HepG2 (cell line): ENCODE data around the gene ST6GALNAC2. TPM values are rescaled to one million over a fixed set of nuclear protein-coding genes. Genes with fewer than 3 reads are reported as not detected.

Source experiments
- KLF11 ChIP-seq: IDR thresholded peaks from 2 replicates; pipeline ENCODE4 v1.6.1; 2016; ENCODE audit warnings: missing compliant biosample characterization
- RORA ChIP-seq: sonication (generic); formaldehyde crosslinking; IDR thresholded peaks from 2 replicates; pipeline ENCODE4 v1.5.0; 2020; ENCODE audit warnings: mild to moderate bottlenecking, missing genetic modification reagents, moderate library complexity
- ZFX ChIP-seq: sonication (generic); formaldehyde crosslinking; IDR thresholded peaks from 2 replicates; pipeline ENCODE4 v1.4.0; 2020; ENCODE audit warnings: mild to moderate bottlenecking, low read depth, missing genetic modification reagents, moderate library complexity
- ZNF629 ChIP-seq: sonication (generic); formaldehyde crosslinking; conservative IDR thresholded peaks from 2 replicates; pipeline ENCODE4 v1.5.0; 2020; ENCODE audit warnings: missing genetic modification reagents
- polyA plus RNA-seq, 8 experiments: library from polyadenylated mRNA; depleted of rRNA in 3 of 8; stranded (reverse) in 7 of 8; unstranded in 1 of 8; fragments of >200 nt; fragmentation: Illumina TruSeq in 4 of 8; extraction: Trizol in 4 of 8; gene quantifications; 2 replicates each; pipeline versions ENCODE4 v1.2.1 to v1.2.3, GENCODE V29; 2011 to 2016; ENCODE audit warnings: low read depth in 4 of 8, missing spikeins in 1 of 8, mixed read lengths in 1 of 8; ENCODE audit not compliant: insufficient read depth in 1 of 8
- total RNA-seq, 5 experiments: library from RNA; depleted of rRNA; stranded (reverse); fragments of >200 nt; fragmentation: Illumina TruSeq; extraction: Trizol; gene quantifications; 2 replicates each; pipeline ENCODE4 v1.2.3, GENCODE V29; 2016; ENCODE audit warnings: low read depth in 1 of 5
- TF ChIP-seq, protein P1 (sequence below): sonication (generic); formaldehyde crosslinking; IDR thresholded peaks from 2 replicates; pipeline ENCODE4 v1.4.0; 2020; ENCODE audit warnings: missing genetic modification reagents, borderline replicate concordance
- TF ChIP-seq, protein P2 (sequence below), 2 experiments: sonication (generic) in 1 of 2; formaldehyde crosslinking in 1 of 2; IDR thresholded peaks; 2 replicates each; pipeline versions ENCODE4 v1.6.1 to v1.9.0; 2014 to 2022; ENCODE audit warnings: antibody characterized with exemption in 1 of 2, borderline replicate concordance in 1 of 2, inconsistent platforms in 1 of 2, low read depth in 1 of 2, missing genetic modification reagents in 1 of 2
- TF ChIP-seq, protein P3 (sequence below): sonication (generic); formaldehyde crosslinking; IDR thresholded peaks from 2 replicates; pipeline ENCODE4 v1.5.0; 2020; ENCODE audit warnings: missing genetic modification reagents
- TF ChIP-seq, protein P4 (sequence below): sonication (generic); formaldehyde crosslinking; IDR thresholded peaks from 2 replicates; pipeline ENCODE4 v1.4.0; 2020; ENCODE audit warnings: missing genetic modification reagents, mild to moderate bottlenecking, borderline replicate concordance
- TF ChIP-seq, protein P5 (sequence below): fragments of 450-650 bp; IDR thresholded peaks from 2 replicates; pipeline ENCODE4 v1.6.1; 2017; ENCODE audit warnings: mild to moderate bottlenecking

ST6GALNAC2 gene
- total and polyA plus RNA-seq, 2 of the 13 experiments (the other 11 are each of a cell fraction or from before 2014, with no cell fraction given): 0.12 to 0.49 TPM

DNA sequence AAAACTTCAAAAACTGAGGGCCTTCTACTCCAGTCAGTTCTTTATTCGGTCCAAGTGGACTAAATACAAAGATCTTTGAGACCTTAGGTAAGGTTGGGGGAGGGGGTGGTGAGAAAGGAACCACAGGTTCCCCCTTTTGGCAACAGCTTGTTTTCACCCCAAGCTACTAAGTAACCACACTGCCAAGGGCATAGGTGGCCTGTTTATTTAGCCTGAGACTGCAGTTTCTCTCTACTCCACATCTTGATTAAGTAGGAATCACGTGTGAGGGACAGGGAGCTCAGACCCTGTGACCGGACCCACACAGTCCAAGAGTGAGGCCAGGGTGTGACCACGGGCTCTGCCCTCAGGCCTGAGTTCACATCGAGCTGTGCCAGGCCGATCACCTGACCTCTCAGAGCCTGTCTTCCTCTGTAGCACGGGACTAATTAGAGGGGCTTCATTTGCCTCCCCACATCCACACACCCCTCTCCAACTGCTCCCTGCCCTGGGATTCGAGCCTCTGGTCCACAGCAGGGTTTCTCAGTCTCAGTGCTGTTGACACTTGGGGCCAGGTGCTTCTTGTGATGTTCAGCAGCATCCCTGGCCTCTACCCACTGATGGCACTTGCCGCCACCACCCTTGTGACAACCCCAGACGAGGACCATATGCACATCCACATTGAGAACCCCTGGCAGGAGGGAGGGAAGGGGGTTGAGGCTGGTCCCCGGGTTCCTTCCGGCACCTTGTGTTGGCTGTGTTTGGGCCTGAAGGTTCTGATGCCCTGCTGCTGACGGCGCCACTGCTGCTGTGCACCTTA, 17.8 kb downstream of the ST6GALNAC2 start (continued):
- TF ChIP-seq, protein P1, sequence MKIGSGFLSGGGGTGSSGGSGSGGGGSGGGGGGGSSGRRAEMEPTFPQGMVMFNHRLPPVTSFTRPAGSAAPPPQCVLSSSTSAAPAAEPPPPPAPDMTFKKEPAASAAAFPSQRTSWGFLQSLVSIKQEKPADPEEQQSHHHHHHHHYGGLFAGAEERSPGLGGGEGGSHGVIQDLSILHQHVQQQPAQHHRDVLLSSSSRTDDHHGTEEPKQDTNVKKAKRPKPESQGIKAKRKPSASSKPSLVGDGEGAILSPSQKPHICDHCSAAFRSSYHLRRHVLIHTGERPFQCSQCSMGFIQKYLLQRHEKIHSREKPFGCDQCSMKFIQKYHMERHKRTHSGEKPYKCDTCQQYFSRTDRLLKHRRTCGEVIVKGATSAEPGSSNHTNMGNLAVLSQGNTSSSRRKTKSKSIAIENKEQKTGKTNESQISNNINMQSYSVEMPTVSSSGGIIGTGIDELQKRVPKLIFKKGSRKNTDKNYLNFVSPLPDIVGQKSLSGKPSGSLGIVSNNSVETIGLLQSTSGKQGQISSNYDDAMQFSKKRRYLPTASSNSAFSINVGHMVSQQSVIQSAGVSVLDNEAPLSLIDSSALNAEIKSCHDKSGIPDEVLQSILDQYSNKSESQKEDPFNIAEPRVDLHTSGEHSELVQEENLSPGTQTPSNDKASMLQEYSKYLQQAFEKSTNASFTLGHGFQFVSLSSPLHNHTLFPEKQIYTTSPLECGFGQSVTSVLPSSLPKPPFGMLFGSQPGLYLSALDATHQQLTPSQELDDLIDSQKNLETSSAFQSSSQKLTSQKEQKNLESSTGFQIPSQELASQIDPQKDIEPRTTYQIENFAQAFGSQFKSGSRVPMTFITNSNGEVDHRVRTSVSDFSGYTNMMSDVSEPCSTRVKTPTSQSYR (CRISPR knock-in tag): peak; percentile 84
- no peak for TF ChIP-seq ZNF629 (CRISPR knock-in tag)
- TF ChIP-seq, protein P2, sequence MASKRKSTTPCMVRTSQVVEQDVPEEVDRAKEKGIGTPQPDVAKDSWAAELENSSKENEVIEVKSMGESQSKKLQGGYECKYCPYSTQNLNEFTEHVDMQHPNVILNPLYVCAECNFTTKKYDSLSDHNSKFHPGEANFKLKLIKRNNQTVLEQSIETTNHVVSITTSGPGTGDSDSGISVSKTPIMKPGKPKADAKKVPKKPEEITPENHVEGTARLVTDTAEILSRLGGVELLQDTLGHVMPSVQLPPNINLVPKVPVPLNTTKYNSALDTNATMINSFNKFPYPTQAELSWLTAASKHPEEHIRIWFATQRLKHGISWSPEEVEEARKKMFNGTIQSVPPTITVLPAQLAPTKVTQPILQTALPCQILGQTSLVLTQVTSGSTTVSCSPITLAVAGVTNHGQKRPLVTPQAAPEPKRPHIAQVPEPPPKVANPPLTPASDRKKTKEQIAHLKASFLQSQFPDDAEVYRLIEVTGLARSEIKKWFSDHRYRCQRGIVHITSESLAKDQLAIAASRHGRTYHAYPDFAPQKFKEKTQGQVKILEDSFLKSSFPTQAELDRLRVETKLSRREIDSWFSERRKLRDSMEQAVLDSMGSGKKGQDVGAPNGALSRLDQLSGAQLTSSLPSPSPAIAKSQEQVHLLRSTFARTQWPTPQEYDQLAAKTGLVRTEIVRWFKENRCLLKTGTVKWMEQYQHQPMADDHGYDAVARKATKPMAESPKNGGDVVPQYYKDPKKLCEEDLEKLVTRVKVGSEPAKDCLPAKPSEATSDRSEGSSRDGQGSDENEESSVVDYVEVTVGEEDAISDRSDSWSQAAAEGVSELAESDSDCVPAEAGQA (IDR thresholded peaks at IDR 0.05; ENCODE audit: low read depth): no peak
- TF ChIP-seq, protein P2 (CRISPR knock-in tag; IDR thresholded peaks at IDR 0.05; ENCODE audit: borderline replicate concordance): no peak
- TF ChIP-seq, protein P3, sequence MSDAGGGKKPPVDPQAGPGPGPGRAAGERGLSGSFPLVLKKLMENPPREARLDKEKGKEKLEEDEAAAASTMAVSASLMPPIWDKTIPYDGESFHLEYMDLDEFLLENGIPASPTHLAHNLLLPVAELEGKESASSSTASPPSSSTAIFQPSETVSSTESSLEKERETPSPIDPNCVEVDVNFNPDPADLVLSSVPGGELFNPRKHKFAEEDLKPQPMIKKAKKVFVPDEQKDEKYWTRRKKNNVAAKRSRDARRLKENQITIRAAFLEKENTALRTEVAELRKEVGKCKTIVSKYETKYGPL (CRISPR knock-in tag): no peak
- no peak for TF ChIP-seq RORA (CRISPR knock-in tag)
- TF ChIP-seq, protein P4, sequence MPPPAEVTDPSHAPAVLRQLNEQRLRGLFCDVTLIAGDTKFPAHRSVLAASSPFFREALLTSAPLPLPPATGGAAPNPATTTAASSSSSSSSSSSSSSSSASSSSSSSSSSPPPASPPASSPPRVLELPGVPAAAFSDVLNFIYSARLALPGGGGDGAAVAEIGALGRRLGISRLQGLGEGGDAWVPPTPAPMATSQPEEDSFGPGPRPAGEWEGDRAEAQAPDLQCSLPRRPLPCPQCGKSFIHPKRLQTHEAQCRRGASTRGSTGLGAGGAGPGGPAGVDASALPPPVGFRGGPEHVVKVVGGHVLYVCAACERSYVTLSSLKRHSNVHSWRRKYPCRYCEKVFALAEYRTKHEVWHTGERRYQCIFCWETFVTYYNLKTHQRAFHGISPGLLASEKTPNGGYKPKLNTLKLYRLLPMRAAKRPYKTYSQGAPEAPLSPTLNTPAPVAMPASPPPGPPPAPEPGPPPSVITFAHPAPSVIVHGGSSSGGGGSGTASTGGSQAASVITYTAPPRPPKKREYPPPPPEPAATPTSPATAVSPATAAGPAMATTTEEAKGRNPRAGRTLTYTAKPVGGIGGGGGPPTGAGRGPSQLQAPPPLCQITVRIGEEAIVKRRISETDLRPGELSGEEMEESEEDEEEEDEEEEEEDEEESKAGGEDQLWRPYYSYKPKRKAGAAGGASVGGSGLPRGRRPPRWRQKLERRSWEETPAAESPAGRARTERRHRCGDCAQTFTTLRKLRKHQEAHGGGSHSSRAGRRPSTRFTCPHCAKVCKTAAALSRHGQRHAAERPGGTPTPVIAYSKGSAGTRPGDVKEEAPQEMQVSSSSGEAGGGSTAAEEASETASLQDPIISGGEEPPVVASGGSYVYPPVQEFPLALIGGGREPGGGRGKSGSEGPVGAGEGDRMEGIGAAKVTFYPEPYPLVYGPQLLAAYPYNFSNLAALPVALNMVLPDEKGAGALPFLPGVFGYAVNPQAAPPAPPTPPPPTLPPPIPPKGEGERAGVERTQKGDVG: no peak
- TF ChIP-seq ZFX (CRISPR knock-in tag): peak; percentile 46; the same call in 1 of the 2 replicates
- no peak for TF ChIP-seq KLF11
- TF ChIP-seq, protein P5, sequence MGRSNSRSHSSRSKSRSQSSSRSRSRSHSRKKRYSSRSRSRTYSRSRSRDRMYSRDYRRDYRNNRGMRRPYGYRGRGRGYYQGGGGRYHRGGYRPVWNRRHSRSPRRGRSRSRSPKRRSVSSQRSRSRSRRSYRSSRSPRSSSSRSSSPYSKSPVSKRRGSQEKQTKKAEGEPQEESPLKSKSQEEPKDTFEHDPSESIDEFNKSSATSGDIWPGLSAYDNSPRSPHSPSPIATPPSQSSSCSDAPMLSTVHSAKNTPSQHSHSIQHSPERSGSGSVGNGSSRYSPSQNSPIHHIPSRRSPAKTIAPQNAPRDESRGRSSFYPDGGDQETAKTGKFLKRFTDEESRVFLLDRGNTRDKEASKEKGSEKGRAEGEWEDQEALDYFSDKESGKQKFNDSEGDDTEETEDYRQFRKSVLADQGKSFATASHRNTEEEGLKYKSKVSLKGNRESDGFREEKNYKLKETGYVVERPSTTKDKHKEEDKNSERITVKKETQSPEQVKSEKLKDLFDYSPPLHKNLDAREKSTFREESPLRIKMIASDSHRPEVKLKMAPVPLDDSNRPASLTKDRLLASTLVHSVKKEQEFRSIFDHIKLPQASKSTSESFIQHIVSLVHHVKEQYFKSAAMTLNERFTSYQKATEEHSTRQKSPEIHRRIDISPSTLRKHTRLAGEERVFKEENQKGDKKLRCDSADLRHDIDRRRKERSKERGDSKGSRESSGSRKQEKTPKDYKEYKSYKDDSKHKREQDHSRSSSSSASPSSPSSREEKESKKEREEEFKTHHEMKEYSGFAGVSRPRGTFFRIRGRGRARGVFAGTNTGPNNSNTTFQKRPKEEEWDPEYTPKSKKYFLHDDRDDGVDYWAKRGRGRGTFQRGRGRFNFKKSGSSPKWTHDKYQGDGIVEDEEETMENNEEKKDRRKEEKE: no peak
